Stimulated activated CD8-positive, alpha-beta memory T cell treated with anti-CD3 and anti-CD28 coated beads, Interleukin-7, amount 100 ng/mL, for 1 hour (primary cell): ENCODE data around the gene OXTR.

Source experiments
- DNase-seq, 2 donors: peaks; one replicate each; pipeline ENCODE4 v3.0.0-alpha.2; 2020; ENCODE audit warnings: low read depth in 2 of 2

OXTR gene

GRCh38 chr3:8712045-8712907, 57.1 kb downstream of the OXTR start:
- DNase-seq = no peak

GRCh38 chr3:8709801-8710507, 59.5 kb downstream of the OXTR start:
- DNase-seq = no peak

DNA sequence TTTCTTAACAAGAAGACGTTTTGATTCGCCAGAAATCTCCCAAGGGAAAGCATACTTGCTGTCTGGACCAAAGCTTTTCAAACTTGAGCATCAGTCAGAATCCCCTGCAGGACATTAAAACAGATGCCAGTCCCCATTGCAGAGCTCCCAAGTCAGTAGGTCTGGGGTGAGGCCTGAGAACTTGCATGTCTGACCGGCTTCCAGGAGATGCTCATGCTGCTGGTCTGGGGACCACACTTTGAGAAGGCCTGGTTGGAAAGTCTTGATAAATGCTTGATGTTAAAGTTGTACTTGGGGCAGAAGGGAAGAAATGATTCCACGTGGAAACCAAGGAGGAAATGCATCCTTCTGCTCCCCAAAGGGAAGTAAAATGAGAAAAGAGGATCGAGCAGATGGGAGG, 60.1 kb downstream of the OXTR start:
- no peak for DNase-seq

GRCh38 chr3:8705575-8705974, 63.8 kb downstream of the OXTR start:
- no peak for DNase-seq

- DNase-seq = no peak
Observed at GRCh38 chr3:8702560-8702959, 66.9 kb downstream of the OXTR start.
